GM12872 (cell line): ENCODE data around the gene RALA.

Experiments used
- TF ChIP-seq, protein P1 (sequence below): IDR thresholded peaks from 3 replicates; pipeline ENCODE4 v1.5.1; 2011; ENCODE audit warnings: low read depth, mild to moderate bottlenecking, low read length, moderate library complexity; ENCODE audit not compliant: insufficient read depth

The RALA gene

DNA sequence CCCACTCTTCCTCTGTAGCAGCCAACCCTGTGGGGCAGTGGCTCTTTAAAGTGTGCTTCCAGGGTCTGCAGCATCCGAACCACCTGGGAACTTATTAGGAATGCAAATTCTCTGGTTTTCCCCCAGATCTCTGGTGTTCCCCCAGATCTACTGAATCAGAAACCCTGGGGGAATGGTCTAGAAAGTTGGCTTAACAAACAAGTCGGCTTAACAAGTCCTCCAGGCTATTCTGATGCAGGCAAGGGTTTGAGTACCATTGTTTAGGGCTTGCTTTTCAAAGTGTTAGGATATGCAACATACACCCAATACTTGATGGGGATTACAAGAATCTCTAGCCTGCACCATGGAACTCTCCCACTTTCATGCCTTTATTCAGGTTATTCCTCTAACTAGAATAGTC lies 126.3 kb downstream of the RALA start:
- TF ChIP-seq, protein P1, sequence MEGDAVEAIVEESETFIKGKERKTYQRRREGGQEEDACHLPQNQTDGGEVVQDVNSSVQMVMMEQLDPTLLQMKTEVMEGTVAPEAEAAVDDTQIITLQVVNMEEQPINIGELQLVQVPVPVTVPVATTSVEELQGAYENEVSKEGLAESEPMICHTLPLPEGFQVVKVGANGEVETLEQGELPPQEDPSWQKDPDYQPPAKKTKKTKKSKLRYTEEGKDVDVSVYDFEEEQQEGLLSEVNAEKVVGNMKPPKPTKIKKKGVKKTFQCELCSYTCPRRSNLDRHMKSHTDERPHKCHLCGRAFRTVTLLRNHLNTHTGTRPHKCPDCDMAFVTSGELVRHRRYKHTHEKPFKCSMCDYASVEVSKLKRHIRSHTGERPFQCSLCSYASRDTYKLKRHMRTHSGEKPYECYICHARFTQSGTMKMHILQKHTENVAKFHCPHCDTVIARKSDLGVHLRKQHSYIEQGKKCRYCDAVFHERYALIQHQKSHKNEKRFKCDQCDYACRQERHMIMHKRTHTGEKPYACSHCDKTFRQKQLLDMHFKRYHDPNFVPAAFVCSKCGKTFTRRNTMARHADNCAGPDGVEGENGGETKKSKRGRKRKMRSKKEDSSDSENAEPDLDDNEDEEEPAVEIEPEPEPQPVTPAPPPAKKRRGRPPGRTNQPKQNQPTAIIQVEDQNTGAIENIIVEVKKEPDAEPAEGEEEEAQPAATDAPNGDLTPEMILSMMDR, result no peak

DNA sequence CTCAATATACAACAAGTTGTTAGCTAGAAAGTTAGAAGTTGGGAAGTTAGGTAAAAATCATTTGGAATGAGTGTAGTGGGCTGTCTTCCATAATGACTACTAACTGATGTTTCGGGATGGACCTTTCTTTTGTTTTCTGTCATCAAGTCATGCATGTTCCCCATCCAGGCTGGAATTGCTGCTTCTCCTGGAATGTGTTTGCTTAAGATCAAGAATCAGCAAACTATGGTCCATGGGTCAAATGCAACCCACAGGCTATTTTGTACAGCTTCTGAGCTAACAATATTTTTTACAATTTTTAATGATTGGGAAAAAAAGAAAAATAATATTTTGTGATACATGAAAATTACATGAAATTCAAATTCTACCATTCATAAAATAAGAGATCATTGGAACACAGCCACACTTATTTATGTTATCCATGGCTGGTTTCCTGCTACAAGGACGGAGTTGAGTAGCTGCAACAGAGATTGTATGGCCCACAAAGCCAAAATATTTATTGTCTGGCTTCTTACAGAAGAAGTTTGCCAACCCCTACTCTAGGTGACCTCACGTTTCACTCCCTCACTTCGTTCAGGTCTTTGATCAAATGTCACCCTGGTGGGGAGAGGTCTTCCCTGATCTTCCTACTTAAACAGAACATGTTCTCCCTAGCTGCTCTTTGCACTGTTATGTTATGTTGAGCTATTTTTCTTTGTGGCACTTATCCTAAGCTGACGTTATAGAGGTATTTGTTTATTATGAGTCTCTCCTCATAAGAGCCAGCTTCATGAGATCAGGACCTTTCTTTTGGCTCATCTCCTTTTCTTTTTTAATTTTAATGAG lies 127.1 kb downstream of the RALA start:
- TF ChIP-seq, protein P1, result no peak

DNA sequence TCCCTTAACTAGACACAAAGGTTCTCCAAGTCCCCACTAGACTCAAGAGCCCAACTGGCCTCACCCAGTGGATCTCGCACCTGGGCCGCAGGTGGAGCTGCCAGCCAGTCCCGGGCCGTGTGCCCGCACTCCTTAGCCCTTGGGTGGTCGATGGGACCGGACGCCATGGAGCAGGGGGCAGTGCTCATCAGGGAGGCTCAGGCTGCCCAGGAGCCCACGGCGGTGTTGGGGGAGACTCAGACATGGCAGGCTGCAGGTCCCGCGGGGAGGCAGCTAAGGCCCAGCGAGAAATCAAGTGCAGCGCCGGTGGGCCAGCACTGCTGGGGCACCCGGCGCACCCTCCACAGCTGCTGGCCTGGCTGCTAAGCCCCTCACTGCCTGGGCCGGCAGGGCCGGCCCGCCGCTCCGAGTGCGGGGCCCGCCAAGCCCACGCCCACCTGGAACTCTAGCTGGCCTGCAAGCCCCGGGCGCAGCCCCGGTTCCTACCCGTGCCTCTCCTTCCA lies 130.5 kb downstream of the RALA start:
- TF ChIP-seq, protein P1, result no peak

DNA sequence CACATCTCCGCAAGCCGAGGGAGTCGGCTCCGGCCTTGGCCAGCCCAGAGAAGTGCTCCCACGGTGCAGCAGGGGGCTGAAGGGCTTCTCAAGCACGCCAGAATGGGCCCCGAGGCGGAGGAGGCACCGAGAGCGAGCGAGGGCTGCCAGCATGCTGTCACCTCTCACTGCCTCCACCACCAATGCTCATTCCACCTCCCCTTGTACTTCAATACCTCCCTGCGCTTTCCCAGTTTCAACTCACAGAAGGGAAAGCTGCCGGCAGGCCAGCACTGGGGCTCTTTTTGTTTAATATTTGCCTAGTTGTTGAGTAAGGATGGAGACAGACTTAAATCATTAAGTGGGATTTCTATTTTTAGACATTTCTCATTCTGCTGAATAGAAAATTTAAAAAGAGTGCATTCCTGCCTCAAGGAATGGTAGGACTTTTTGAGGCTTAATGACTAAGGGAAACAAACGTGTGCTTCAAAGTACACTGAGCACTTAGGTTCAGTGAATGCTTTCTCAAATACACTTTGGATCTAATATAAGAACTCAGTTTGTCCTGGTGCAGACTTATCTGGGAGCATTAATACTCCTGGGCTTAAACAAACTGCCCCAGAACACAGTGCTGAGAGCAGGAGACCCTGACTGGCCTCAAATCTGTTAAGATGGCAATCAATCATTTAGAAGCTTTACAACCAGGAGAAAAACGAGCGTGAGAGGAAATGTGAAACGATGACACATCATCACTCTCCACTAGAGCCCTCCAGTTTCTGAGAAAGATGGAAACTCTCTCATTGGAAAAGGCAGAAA lies 131.2 kb downstream of the RALA start:
- TF ChIP-seq, protein P1, result no peak

- TF ChIP-seq, protein P1, result no peak
Observed at GRCh38 chr7:39757604-39758003, 134.2 kb downstream of the RALA start.
